SK-N-SH treated with all-trans-retinoic acid at 6 μM for 48 hours (cell line): ENCODE data around the gene WFDC10A.

Source experiments
- ARNTL ChIP-seq: fragments of 450-650 bp; formaldehyde crosslinking; IDR thresholded peaks from 2 replicates; pipeline ENCODE4 v1.5.0; 2020; ENCODE audit warnings: low read depth, mild to moderate bottlenecking, moderate library complexity, borderline replicate concordance
- CREB5 ChIP-seq: fragments of 250-450 bp; sonication (Bioruptor Pico); IDR thresholded peaks from 2 replicates; pipeline ENCODE4 v1.5.1; 2020; ENCODE audit warnings: low read depth, mild to moderate bottlenecking, moderate library complexity
- CSDC2 ChIP-seq: fragments of 250-450 bp; sonication (Bioruptor Pico); IDR thresholded peaks from 2 replicates; pipeline ENCODE4 v1.5.0; 2020; ENCODE audit warnings: mild to moderate bottlenecking, moderate library complexity
- ESRRG ChIP-seq: fragments of 250-450 bp; sonication (Bioruptor Pico); IDR thresholded peaks from 2 replicates; pipeline ENCODE4 v1.6.1; 2021; ENCODE audit warnings: mild to moderate bottlenecking
- GLIS3 ChIP-seq: fragments of 250-450 bp; sonication (Bioruptor Pico); IDR thresholded peaks from 2 replicates; pipeline ENCODE4 v1.5.0; 2020; ENCODE audit warnings: mild to moderate bottlenecking, moderate library complexity
- ISL1 ChIP-seq: fragments of 250-450 bp; sonication (Bioruptor Pico); IDR thresholded peaks from 2 replicates; pipeline ENCODE4 v2.1.2; 2022; ENCODE audit warnings: mild to moderate bottlenecking, moderate library complexity
- PATZ1 ChIP-seq: fragments of 250-450 bp; sonication (Bioruptor Pico); IDR thresholded peaks from 2 replicates; pipeline ENCODE4 v1.8.0; 2020; ENCODE audit warnings: mild to moderate bottlenecking, moderate library complexity, borderline replicate concordance
- PPARA ChIP-seq: fragments of 250-450 bp; sonication (Bioruptor Pico); IDR thresholded peaks from 2 replicates; pipeline ENCODE4 v1.5.0; 2020; ENCODE audit warnings: mild to moderate bottlenecking, borderline replicate concordance
- RARB ChIP-seq: fragments of 250-450 bp; sonication (Bioruptor Pico); IDR thresholded peaks from 2 replicates; pipeline ENCODE4 v1.8.0; 2021; ENCODE audit warnings: mild to moderate bottlenecking, moderate library complexity
- SNAI2 ChIP-seq: fragments of 250-450 bp; sonication (Bioruptor Pico); IDR thresholded peaks from 2 replicates; pipeline ENCODE4 v1.5.0; 2020; ENCODE audit warnings: mild to moderate bottlenecking, moderate library complexity
- ZC3H10 ChIP-seq: fragments of 250-450 bp; sonication (Bioruptor Pico); IDR thresholded peaks from 2 replicates; pipeline ENCODE4 v1.5.1; 2021; ENCODE audit warnings: mild to moderate bottlenecking, moderate library complexity
- ZFP3 ChIP-seq: fragments of 250-450 bp; sonication (Bioruptor Pico); IDR thresholded peaks from 2 replicates; pipeline ENCODE4 v1.5.0; 2020; ENCODE audit warnings: mild to moderate bottlenecking, moderate library complexity
- ZNF565 ChIP-seq: fragments of 450-650 bp; formaldehyde crosslinking; conservative IDR thresholded peaks from 2 replicates; pipeline ENCODE4 v1.5.0; 2020; ENCODE audit warnings: low read depth, mild to moderate bottlenecking, moderate library complexity
- ZNF8 ChIP-seq: fragments of 450-650 bp; formaldehyde crosslinking; IDR thresholded peaks from 2 replicates; pipeline ENCODE4 v1.5.0; 2020; ENCODE audit warnings: mild to moderate bottlenecking, moderate library complexity

GRCh38 chr20:45646875-45647274 is 17.3 kb downstream of the WFDC10A start:
- TF ChIP-seq ISL1 (CRISPR knock-in tag) (no peak), CSDC2 (CRISPR knock-in tag) (no peak), ZC3H10 (CRISPR knock-in tag) (no peak), GLIS3 (no peak), ZNF8 (CRISPR knock-in tag) (no peak), RARB (CRISPR knock-in tag) (no peak), ZFP3 (CRISPR knock-in tag) (no peak), ARNTL (no peak), CREB5 (no peak), SNAI2 (CRISPR knock-in tag) (no peak), PATZ1 (CRISPR knock-in tag) (no peak), PPARA (no peak), ESRRG (CRISPR knock-in tag) (no peak), ZNF565 (CRISPR knock-in tag) (no peak)
